ENCODE measurements around the gene SLC12A7. TPM values are rescaled to one million over a fixed set of nuclear protein-coding genes. Genes with fewer than 3 reads are reported as not detected.

The SLC12A7 gene
- total and polyA plus RNA-seq, 2 donors (not counting 1 experiment from before 2014, with no cell fraction given): 2.9 to 23.9 TPM

DNA sequence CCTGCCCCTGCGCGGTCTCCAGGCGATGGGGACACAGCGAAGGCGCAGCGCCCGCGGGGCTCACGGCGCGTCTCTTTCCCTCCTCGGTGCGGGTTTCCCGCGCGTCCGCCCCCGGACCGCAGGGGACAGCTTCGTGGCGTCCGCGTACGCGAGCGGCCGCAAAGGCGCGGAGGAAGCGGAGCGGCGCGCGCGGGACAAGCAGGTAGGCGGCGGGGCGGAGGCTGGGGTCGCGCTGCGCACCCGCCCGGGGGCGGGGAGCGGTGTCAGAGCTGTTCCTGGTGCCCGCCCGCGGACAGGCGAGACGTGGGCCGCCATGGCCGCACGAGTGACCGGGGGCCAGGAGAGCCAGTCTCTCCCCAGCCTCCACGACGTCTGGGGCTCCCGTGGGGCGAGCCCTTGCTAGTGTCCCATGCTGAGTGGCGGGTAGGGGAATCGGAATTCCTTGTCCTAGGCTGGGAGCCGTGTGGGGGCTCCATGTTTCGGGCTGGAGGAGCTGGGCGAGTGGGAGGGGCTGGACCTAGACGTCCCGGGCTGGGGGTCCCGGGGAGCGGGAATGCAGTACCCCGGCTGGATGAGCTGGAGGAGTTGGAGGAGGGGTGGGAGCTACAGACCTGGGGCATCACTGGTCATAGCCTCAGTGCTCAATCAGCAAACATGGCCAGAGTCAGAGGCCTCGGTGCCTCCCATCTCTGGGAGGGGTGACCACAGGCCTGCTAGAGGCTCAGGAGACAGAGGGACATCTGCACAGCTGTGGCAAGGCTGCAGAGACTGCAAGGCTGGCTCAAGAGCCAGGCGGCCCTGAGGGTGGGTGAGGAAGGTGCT, 102.3 kb downstream of the SLC12A7 start:
- DNase-seq (ENCODE audit: low read depth in 2 of 2): no peak
- H3K4me1 ChIP-seq (ENCODE audit: control insufficient read depth, extremely low read depth, insufficient read depth, low read length): no peaks in the 10 kb centered on the region
- no peaks in the 10 kb centered on the region for H3K79me2 ChIP-seq (ENCODE audit: control insufficient read depth, insufficient read depth, low read length)
- H3K9ac ChIP-seq (ENCODE audit: insufficient read depth, low read length): no peak overlapping the region
- no peak overlapping the region for H3K4me3 ChIP-seq (replicated peaks in 1 of 4; ENCODE audit: control extremely low read depth in 1 of 4, insufficient read depth in 1 of 4, low read depth in 3 of 4, low read length in 4 of 4)
- H2AFZ ChIP-seq (ENCODE audit: low read length): no peak overlapping the region
- H4K20me1 ChIP-seq (ENCODE audit: control insufficient read depth, extremely low read depth, insufficient read depth, low read length): no peaks in the 10 kb centered on the region
- no peaks in the 10 kb centered on the region for H3K9me3 ChIP-seq (ENCODE audit: control insufficient read depth, insufficient read depth, low read depth, low read length)
- peaks cover 40% of the 10 kb centered on the region for H3K27me3 ChIP-seq (ENCODE audit: control insufficient read depth, insufficient read depth, low read length)
- no peak overlapping the region for H3K27ac ChIP-seq (ENCODE audit: insufficient read depth, low read length)
- H3K4me2 ChIP-seq (ENCODE audit: extremely low read depth, insufficient read depth, low read length): no peak overlapping the region
- H3K36me3 ChIP-seq (ENCODE audit: control insufficient read depth, insufficient read depth, low read length): no peaks in the 10 kb centered on the region
- TF ChIP-seq EZH2 (IDR thresholded peaks at IDR 0.05; ENCODE audit: low read length, missing control alignments): peak; percentile 59
- TF ChIP-seq, protein P1, sequence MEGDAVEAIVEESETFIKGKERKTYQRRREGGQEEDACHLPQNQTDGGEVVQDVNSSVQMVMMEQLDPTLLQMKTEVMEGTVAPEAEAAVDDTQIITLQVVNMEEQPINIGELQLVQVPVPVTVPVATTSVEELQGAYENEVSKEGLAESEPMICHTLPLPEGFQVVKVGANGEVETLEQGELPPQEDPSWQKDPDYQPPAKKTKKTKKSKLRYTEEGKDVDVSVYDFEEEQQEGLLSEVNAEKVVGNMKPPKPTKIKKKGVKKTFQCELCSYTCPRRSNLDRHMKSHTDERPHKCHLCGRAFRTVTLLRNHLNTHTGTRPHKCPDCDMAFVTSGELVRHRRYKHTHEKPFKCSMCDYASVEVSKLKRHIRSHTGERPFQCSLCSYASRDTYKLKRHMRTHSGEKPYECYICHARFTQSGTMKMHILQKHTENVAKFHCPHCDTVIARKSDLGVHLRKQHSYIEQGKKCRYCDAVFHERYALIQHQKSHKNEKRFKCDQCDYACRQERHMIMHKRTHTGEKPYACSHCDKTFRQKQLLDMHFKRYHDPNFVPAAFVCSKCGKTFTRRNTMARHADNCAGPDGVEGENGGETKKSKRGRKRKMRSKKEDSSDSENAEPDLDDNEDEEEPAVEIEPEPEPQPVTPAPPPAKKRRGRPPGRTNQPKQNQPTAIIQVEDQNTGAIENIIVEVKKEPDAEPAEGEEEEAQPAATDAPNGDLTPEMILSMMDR (conservative IDR thresholded peaks at IDR 0.05 in 1 of 2, IDR thresholded peaks at IDR 0.05 in 1 of 2; ENCODE audit: low read depth in 1 of 2, low read length in 2 of 2): no peak

DNA sequence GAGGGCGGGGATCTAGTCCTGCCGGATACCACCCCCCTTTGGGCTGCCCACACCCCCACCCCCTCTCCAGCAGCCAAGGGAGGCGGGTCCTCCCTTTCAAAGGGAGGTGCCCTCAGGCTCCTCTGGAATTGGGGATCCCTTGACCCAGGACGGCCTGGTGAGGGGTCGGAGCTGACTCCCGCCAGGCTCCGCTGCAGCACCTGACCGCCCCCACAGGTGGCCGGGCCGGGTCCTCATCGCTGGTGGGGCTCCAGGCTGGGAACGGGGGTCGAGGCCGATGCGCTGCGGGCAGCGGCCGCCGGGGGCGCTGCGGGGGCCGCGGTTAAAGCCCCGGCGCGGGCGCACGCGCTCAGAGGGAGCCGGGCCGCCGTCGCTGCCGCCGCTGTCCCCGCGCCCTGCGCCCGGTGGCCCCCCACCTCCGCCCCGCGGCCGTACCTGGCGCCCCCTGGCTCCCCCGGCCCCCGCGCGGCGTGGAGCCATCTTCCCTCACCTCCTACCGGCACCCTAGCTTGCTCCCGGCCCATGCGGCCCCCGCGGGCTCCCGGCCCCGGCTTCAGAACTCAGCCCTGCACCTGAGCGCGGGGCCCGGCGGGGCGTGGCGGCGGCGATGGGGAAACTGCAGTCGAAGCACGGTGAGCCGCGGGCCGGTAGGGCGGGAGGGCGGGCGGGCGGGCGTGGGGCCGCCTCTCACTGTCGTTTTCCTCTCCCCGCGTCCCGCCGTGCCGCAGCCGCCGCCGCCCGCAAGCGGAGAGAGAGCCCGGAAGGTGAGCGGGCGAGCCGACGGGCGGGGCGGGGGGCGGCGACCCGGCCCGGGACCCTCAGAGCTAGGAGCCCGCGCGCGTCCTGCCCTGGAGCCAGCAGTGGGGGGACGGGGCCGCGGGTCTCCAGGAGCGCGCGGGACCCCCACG, 103.2 kb downstream of the SLC12A7 start, which contains the start of gene NKD2:
Gene NKD2 (plus strand): TSS at position 352 of the 908 bp plus-strand sequence. CDS start 256 bp downstream, at position 608.
- Histone ChIP-seq H3K4me2 (ENCODE audit: extremely low read depth, insufficient read depth, low read length) (no peak within 1 kb of the TSS), H3K9ac (ENCODE audit: insufficient read depth, low read length) (no peak within 1 kb of the TSS), H4K20me1 (ENCODE audit: control insufficient read depth, extremely low read depth, insufficient read depth, low read length) (no peaks in the 10 kb centered on the region), H3K36me3 (ENCODE audit: control insufficient read depth, insufficient read depth, low read length) (no peaks in the 10 kb centered on the region), H2AFZ (ENCODE audit: low read length) (no peak within 1 kb of the TSS), H3K4me1 (ENCODE audit: control insufficient read depth, extremely low read depth, insufficient read depth, low read length) (no peaks in the 10 kb centered on the region), H3K79me2 (ENCODE audit: control insufficient read depth, insufficient read depth, low read length) (no peaks in the 10 kb centered on the region), H3K27me3 (ENCODE audit: control insufficient read depth, insufficient read depth, low read length) (peaks cover 40% of the 10 kb centered on the region), H3K4me3 (replicated peaks in 1 of 4; ENCODE audit: control extremely low read depth in 1 of 4, insufficient read depth in 1 of 4, low read depth in 3 of 4, low read length in 4 of 4) (peak within 1 kb of the TSS in 1 of 4 experiments; percentile 17), H3K9me3 (ENCODE audit: control insufficient read depth, insufficient read depth, low read depth, low read length) (no peaks in the 10 kb centered on the region), H3K27ac (ENCODE audit: insufficient read depth, low read length) (no peak within 1 kb of the TSS)
- TF ChIP-seq, protein P1 (conservative IDR thresholded peaks at IDR 0.05 in 1 of 2, IDR thresholded peaks at IDR 0.05 in 1 of 2; ENCODE audit: low read depth in 1 of 2, low read length in 2 of 2): peak in 1 of 2 donors; percentile 39
- TF ChIP-seq EZH2 (IDR thresholded peaks at IDR 0.05; ENCODE audit: low read length, missing control alignments): no peak
- DNase-seq (ENCODE audit: low read depth in 2 of 2): no peak
